Sigmoid colon (tissue), 7 donors: Measurements from ENCODE around the gene HSD17B8. TPM values are rescaled to one million over a fixed set of nuclear protein-coding genes. Genes with fewer than 3 reads are reported as not detected.

Experiments
- DNase-seq: peaks from one replicate; pipeline ENCODE4 v3.0.0-alpha.2; 2019
- H3K27ac ChIP-seq, 4 donors: fragments of 200-600 bp; sonication (generic); one replicate each; pipeline ENCODE4 v1.5.1; 2016 to 2019; ENCODE audit warnings: mild to moderate bottlenecking in 1 of 4
- H3K27me3 ChIP-seq, 3 donors: fragments of 200-600 bp; sonication (generic); one replicate each; pipeline ENCODE4 v1.5.1; 2019; ENCODE audit warnings: mild to moderate bottlenecking in 1 of 3
- H3K36me3 ChIP-seq, 4 donors: fragments of 200-600 bp; sonication (generic); one replicate each; pipeline ENCODE4 v1.5.1; 2016 to 2019
- H3K4me1 ChIP-seq, 4 donors: fragments of 200-600 bp; sonication (generic); one replicate each; pipeline ENCODE4 v1.5.1; 2017 to 2019
- H3K4me3 ChIP-seq, 4 donors: fragments of 200-600 bp; sonication (generic); one replicate each; pipeline ENCODE4 v1.5.1; 2017 to 2019; ENCODE audit warnings: mild to moderate bottlenecking in 2 of 4, moderate library complexity in 1 of 4
- H3K9me3 ChIP-seq, 4 donors: fragments of 200-600 bp in 3 of 4; sonication (generic) in 3 of 4; one replicate each; pipeline versions ENCODE4 v1.5.1 to v1.6.1; 2013 to 2019
- CTCF ChIP-seq, 4 experiments: fragments of 450-650 bp in 3 of 4; fragments of 200-600 bp in 1 of 4; IDR thresholded peaks; one replicate each; pipeline ENCODE4 v1.5.1; 2016 to 2019; ENCODE audit warnings: antibody characterized with exemption in 4 of 4, mild to moderate bottlenecking in 3 of 4, moderate library complexity in 2 of 4
- EP300 ChIP-seq, 4 donors: sonication (generic); formaldehyde crosslinking; IDR thresholded peaks; one replicate each; pipeline ENCODE4 v1.6.1; 2017; ENCODE audit warnings: antibody characterized with exemption in 4 of 4
- POLR2A ChIP-seq, 2 donors: fragments of 450-650 bp; IDR thresholded peaks; one replicate each; pipeline ENCODE4 v1.6.1; 2016; ENCODE audit warnings: antibody characterized with exemption in 2 of 2, mild to moderate bottlenecking in 2 of 2, moderate library complexity in 2 of 2
- POLR2AphosphoS5 ChIP-seq, 4 donors: sonication (generic); formaldehyde crosslinking; IDR thresholded peaks; one replicate each; pipeline ENCODE4 v1.6.1; 2017; ENCODE audit warnings: antibody characterized with exemption in 4 of 4
- WGBS, 2 donors: extraction: QIAGEN DNeasy Blood & Tissue Kit; methylation state at CpG; one replicate each; pipeline ENCODE4 v1.1.7; 2013; 5-methylcytosine and 5-hydroxymethylcytosine counted together
- intact Hi-C: fragments of 100-400 bp; cut with DNase I; formaldehyde crosslinking; loops from one replicate; pipeline ENCODE4 v1.15.1; 2023
- polyA plus RNA-seq, 3 donors: library from polyadenylated mRNA; stranded (reverse); fragments of 200-250 nt; gene quantifications; one replicate each; pipeline ENCODE4 v1.2.3, GENCODE V29; 2013
- total RNA-seq, 4 donors: library from RNA; depleted of rRNA; stranded (reverse); fragments of >200 nt; gene quantifications; one replicate each; pipeline ENCODE4 v1.1.0, GENCODE V29; 2016
- donor health status: healthy with polysubstance abuse.
- donor health status: Bipolar disorder and iron deficiency.
- donor health status: healthy.

Gene HSD17B8
- total and polyA plus RNA-seq, 7 donors: 17.3 to 27.3 (median 19.0) TPM; not detected in 1

- Histone ChIP-seq H3K27ac (peak overlapping the region; percentile 95 to 99 (median 96)), H3K9me3 (no peaks in the 10 kb centered on the region), H3K4me1 (peaks cover 0 to 47% (median 33%) of the 10 kb centered on the region in 4 donors), H3K4me3 (peak overlapping the region; percentile 78 to 95 (median 94)), H3K27me3 (no peaks in the 10 kb centered on the region), H3K36me3 (peaks cover 13 to 39% (median 15%) of the 10 kb centered on the region in 4 donors)
- intact Hi-C loops: loop anchor here (2.0 to 10.0 kb wide), 4 partner anchors 41 to 1013 kb away; partner anchors contain the start of genes GPSM3, PBX2, PSMB9 and SYNGAP1
- no peak for TF ChIP-seq CTCF (IDR thresholded peaks at IDR 0.05)
- WGBS, 2 donors: 1 to 2% methylated on average over 29 of the region's 29 CpGs
- peak; percentile 82 for DNase-seq
These were observed 3.2 kb downstream of the HSD17B8 start for GRCh38 chr6:33207552-33208090.

GRCh38 chr6:33208091-33208967 is 3.9 kb downstream of the HSD17B8 start, which contains the start of gene RING1:
Gene RING1 (plus strand): TSS chr6:33208500. CDS start chr6:33208823, 323 bp downstream.
- Histone ChIP-seq H3K4me1 (peaks cover 0 to 48% (median 38%) of the 10 kb centered on the region in 4 donors), H3K4me3 (peak within 1 kb of the TSS; percentile 78 to 95 (median 94)), H3K9me3 (no peaks in the 10 kb centered on the region), H3K27me3 (no peaks in the 10 kb centered on the region), H3K27ac (peak within 1 kb of the TSS; percentile 95 to 99 (median 96)), H3K36me3 (peaks cover 7 to 32% (median 9%) of the 10 kb centered on the region in 4 donors)
- intact Hi-C loops: loop anchor here (2.0 to 10.0 kb wide), 4 partner anchors 40 to 1014 kb away; partner anchors contain the start of genes GPSM3, PBX2, PSMB9 and SYNGAP1
- peak in 1 of 4 donors; percentile 57 for TF ChIP-seq EP300 (IDR thresholded peaks at IDR 0.05)
- peak; percentile 99 to 100 (median 100) for TF ChIP-seq POLR2AphosphoS5 (IDR thresholded peaks at IDR 0.05)
- TF ChIP-seq CTCF (IDR thresholded peaks at IDR 0.05): no peak
- TF ChIP-seq POLR2A (IDR thresholded peaks at IDR 0.05): peak; percentile 99
- DNase-seq: peak; percentile 94
- WGBS, 2 donors: 0 to 1% methylated on average over 85 to 86 of the region's 86 CpGs

- Histone ChIP-seq H3K27ac (no peak overlapping the region), H3K4me3 (no peak overlapping the region), H3K4me1 (peaks cover 0 to 44% (median 36%) of the 10 kb centered on the region in 4 donors), H3K36me3 (peaks cover 4 to 26% (median 6%) of the 10 kb centered on the region in 4 donors), H3K27me3 (no peaks in the 10 kb centered on the region), H3K9me3 (no peaks in the 10 kb centered on the region)
- no peak for TF ChIP-seq POLR2A (IDR thresholded peaks at IDR 0.05)
- TF ChIP-seq CTCF (IDR thresholded peaks at IDR 0.05): no peak
- TF ChIP-seq POLR2AphosphoS5 (IDR thresholded peaks at IDR 0.05): no peak
- no peak for TF ChIP-seq EP300 (IDR thresholded peaks at IDR 0.05)
- intact Hi-C loops: loop anchor here (2.0 to 10.0 kb wide), 4 partner anchors 39 to 1015 kb away; partner anchors contain the start of genes GPSM3, PBX2, PSMB9 and SYNGAP1
- 96 to 97% methylated on average over 10 of the region's 10 CpGs for WGBS, 2 donors
- no peak for DNase-seq
These were observed 5.4 kb downstream of the HSD17B8 start for GRCh38 chr6:33209856-33210255.

- peaks cover 4 to 26% (median 6%) of the 10 kb centered on the region in 4 donors for H3K36me3 ChIP-seq
- H3K9me3 ChIP-seq: no peaks in the 10 kb centered on the region
- 89 to 90% methylated on average over 17 of the region's 17 CpGs for WGBS, 2 donors
- no peak overlapping the region for H3K4me3 ChIP-seq
- intact Hi-C loops: no loop called here
- DNase-seq: no peak
- TF ChIP-seq POLR2A (IDR thresholded peaks at IDR 0.05) (no peak), CTCF (IDR thresholded peaks at IDR 0.05) (no peak), EP300 (IDR thresholded peaks at IDR 0.05) (no peak), POLR2AphosphoS5 (IDR thresholded peaks at IDR 0.05) (no peak)
- H3K27ac ChIP-seq: no peak overlapping the region
- peaks cover 0 to 38% (median 30%) of the 10 kb centered on the region in 4 donors for H3K4me1 ChIP-seq
- H3K27me3 ChIP-seq: no peaks in the 10 kb centered on the region
These were observed 6.7 kb downstream of the HSD17B8 start for GRCh38 chr6:33211136-33211535.
